Ovary (tissue), 9 donors: Measurements from ENCODE around the gene SSX2IP. TPM values are rescaled to one million over a fixed set of nuclear protein-coding genes. Genes with fewer than 3 reads are reported as not detected.
"Not testable (repeated sequence)": the region's sequence is repeated elsewhere in the genome, so short reads cannot be mapped to it uniquely, and the experiment has no call there.

Experiments
- DNase-seq, 5 donors: peaks; one replicate each; pipeline ENCODE4 v3.0.0-alpha.2; 2019 to 2020
- H3K27ac ChIP-seq, 2 donors: fragments of 200-600 bp; one replicate each; pipeline versions ENCODE4 v1.5.1 to v1.8.0; 2019 to 2022
- H3K27me3 ChIP-seq: fragments of 200-600 bp; one replicate; pipeline ENCODE4 v1.8.0; 2022
- H3K36me3 ChIP-seq: fragments of 200-600 bp; sonication (generic); one replicate; pipeline ENCODE4 v1.5.1; 2019
- H3K4me1 ChIP-seq: one replicate; pipeline ENCODE4 v1.8.1; 2013; ENCODE audit warnings: mild to moderate bottlenecking, moderate library complexity; ENCODE audit not compliant: insufficient read depth
- H3K4me3 ChIP-seq: fragments of 200-600 bp; sonication (generic); one replicate; pipeline ENCODE4 v1.5.1; 2017
- H3K9me3 ChIP-seq, 2 donors: fragments of 200-600 bp in 1 of 2; sonication (generic) in 1 of 2; one replicate each; pipeline versions ENCODE4 v1.5.1 to v1.8.1; 2013 to 2019; ENCODE audit warnings: mild to moderate bottlenecking in 1 of 2, moderate library complexity in 1 of 2
- EP300 ChIP-seq: sonication (generic); formaldehyde crosslinking; IDR thresholded peaks from one replicate; pipeline ENCODE4 v1.6.1; 2017; ENCODE audit warnings: antibody characterized with exemption
- POLR2A ChIP-seq: fragments of 450-650 bp; IDR thresholded peaks from one replicate; pipeline ENCODE4 v1.6.1; 2017; ENCODE audit warnings: antibody characterized with exemption, mild to moderate bottlenecking, moderate library complexity
- WGBS, 3 donors: extraction: QIAGEN DNeasy Blood & Tissue Kit in 1 of 3; methylation state at CpG; one replicate each; pipeline versions ENCODE4 v1.1.5 to v1.1.7; 2013 to 2017; 5-methylcytosine and 5-hydroxymethylcytosine counted together
- intact Hi-C, 4 donors: fragments of 100-400 bp; cut with DNase I; formaldehyde crosslinking; loops; one replicate each; pipeline versions ENCODE4 v1.11.0 to v1.15.1; 2022 to 2023
- polyA plus RNA-seq, 2 donors: library from polyadenylated mRNA; stranded (reverse); fragments of 200-250 nt in 1 of 2; fragments of 350-450 nt in 1 of 2; fragmentation: Illumina TruSeq in 1 of 2; extraction: RNeasy Lipid Tissue Mini Kit (QIAGEN cat#74804) in 1 of 2; gene quantifications; one replicate each; pipeline ENCODE4 v1.2.3, GENCODE V29; 2013 to 2014
- total RNA-seq, 7 donors: library from RNA; depleted of rRNA in 2 of 7; stranded (reverse); fragments of >200 nt in 2 of 7; fragmentation: NEBNext Ultra II Directional in 3 of 7; extraction: Animal tissue kit (Norgen Biotek cat#: 25700) in 3 of 7; gene quantifications; one replicate each; pipeline versions ENCODE4 v1.1.0 to v1.2.4, GENCODE V29; 2016 to 2023
- TF ChIP-seq, protein P1 (sequence below), 3 donors: fragments of 450-650 bp in 2 of 3; fragments of 200-600 bp in 1 of 3; IDR thresholded peaks; one replicate each; pipeline versions ENCODE4 v1.5.1 to v1.8.0; 2016 to 2022; ENCODE audit warnings: antibody characterized with exemption in 3 of 3, mild to moderate bottlenecking in 1 of 3
- donor health status: DM: no; HTN: no; CAD: no; lungs with moderate emphysema.
- donor health status: DM: no; HTN: no; CAD: no.
- donor health status: Bipolar disorder and iron deficiency.
- donor health status: DM: yes; HTN: yes; CAD: no.
- donor health status: DM: no; HTN: no; CAD: no.
- donor health status: DM: yes; HTN: yes; CAD: no.

Gene SSX2IP
- total and polyA plus RNA-seq, 9 donors, result 1.1 to 8.5 (median 4.9) TPM

DNA sequence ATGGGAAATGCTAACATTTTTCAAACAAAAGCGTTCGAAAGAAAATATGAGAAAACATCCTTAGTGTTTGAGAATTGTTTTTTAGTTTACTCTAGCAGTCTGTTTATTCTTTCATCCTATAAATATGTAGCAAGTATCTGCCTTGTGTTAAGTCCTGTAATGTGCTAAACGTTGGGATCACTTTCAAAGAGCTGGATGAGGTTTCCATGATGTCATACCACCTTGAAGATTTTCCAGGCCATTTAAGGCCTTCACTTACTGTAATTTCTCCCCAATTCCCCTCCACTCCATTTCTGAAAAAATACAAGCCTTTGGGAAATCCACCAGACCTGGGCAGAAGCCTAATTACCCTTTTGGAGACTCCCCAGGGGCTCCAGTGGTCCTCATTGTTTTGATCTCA, 91.8 kb downstream of the SSX2IP start:
- no peaks in the 10 kb centered on the region for H3K36me3 ChIP-seq
- no peak overlapping the region for H3K27ac ChIP-seq
- H3K27me3 ChIP-seq, result no peaks in the 10 kb centered on the region
- DNase-seq, result no peak
- intact Hi-C loops, result no loop called here
- 40 to 56% (median 49%) methylated on average over 3 of the region's 3 CpGs for WGBS, 3 donors
- no peak overlapping the region for H3K4me3 ChIP-seq
- TF ChIP-seq EP300 (no peak), POLR2A (no peak)
- H3K4me1 ChIP-seq, result no peaks in the 10 kb centered on the region
- H3K9me3 ChIP-seq, result no peaks in the 10 kb centered on the region

DNA sequence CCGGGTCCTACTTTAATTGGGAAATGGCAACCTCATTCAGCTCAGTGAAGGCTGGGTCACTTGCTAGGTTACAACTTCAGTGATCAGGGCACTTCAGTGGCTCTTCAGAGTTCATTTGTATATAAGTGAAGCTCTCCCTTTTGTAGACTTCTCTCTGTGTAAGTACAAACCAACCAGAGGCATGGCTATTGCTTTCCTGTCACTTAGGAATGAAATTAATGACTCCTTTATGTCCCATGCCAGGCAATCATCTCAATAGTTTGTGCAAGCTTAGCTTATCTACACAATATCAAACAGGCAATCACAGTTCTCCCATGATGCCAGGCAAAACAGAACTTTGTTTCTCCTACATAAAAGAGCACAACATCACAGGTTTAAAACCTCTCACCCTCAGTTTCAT, 93.2 kb downstream of the SSX2IP start:
- intact Hi-C loops, result no loop called here
- TF ChIP-seq, protein P1, sequence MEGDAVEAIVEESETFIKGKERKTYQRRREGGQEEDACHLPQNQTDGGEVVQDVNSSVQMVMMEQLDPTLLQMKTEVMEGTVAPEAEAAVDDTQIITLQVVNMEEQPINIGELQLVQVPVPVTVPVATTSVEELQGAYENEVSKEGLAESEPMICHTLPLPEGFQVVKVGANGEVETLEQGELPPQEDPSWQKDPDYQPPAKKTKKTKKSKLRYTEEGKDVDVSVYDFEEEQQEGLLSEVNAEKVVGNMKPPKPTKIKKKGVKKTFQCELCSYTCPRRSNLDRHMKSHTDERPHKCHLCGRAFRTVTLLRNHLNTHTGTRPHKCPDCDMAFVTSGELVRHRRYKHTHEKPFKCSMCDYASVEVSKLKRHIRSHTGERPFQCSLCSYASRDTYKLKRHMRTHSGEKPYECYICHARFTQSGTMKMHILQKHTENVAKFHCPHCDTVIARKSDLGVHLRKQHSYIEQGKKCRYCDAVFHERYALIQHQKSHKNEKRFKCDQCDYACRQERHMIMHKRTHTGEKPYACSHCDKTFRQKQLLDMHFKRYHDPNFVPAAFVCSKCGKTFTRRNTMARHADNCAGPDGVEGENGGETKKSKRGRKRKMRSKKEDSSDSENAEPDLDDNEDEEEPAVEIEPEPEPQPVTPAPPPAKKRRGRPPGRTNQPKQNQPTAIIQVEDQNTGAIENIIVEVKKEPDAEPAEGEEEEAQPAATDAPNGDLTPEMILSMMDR (IDR thresholded peaks at IDR 0.05), result no peak
- TF ChIP-seq POLR2A (no peak), EP300 (no peak)
- Histone ChIP-seq H3K27me3 (no peaks in the 10 kb centered on the region), H3K36me3 (no peaks in the 10 kb centered on the region), H3K4me3 (no peak overlapping the region), H3K27ac (no peak overlapping the region), H3K4me1 (no peaks in the 10 kb centered on the region), H3K9me3 (no peaks in the 10 kb centered on the region)
- no peak for DNase-seq
- 92 to 95% (median 93%) methylated on average over 1 of the region's 1 CpG for WGBS, 3 donors

- H3K4me1 ChIP-seq, H3K27ac ChIP-seq, H3K36me3 ChIP-seq, DNase-seq, H3K27me3 ChIP-seq, intact Hi-C loops, H3K4me3 ChIP-seq, H3K9me3 ChIP-seq: not testable (repeated sequence)
- WGBS, 3 donors, result 88 to 96% (median 91%) methylated on average over 2 of the region's 2 CpGs
Observed at GRCh38 chr1:84594959-84595358, 95.3 kb downstream of the SSX2IP start.

Other genes starting within 250 kb of the SSX2IP start
- 10 to 100 TPM; 19.5 to 28.0 (median 24.8) TPM for gene RPF1, start 211.2 kb downstream of the SSX2IP start, total RNA-seq
- gene RPF1, start 211.2 kb downstream of the SSX2IP start, polyA plus RNA-seq, result 10 to 100 TPM; 27.8 to 35.2 TPM
- 1 to 10 TPM in 2 of 7 donors, under 1 TPM in 4, not detected in 1; 0.12 to 1.9 (median 0.62) TPM for gene SPATA1, start 184.1 kb downstream of the SSX2IP start, total RNA-seq
- under 1 TPM; 0.18 to 0.22 TPM for gene SPATA1, start 184.1 kb downstream of the SSX2IP start, polyA plus RNA-seq
- gene GNG5, start 183.9 kb downstream of the SSX2IP start, total RNA-seq, result 10 to 100 TPM; 26.2 to 86.6 (median 49.1) TPM
- 100 to 1,000 TPM in 1 of 2 donors, 10 to 100 TPM in 1; 82.0 to 211 TPM for gene GNG5, start 183.9 kb downstream of the SSX2IP start, polyA plus RNA-seq
- 10 to 100 TPM in 4 of 7 donors, 1 to 10 TPM in 3; 8.7 to 16.1 (median 11.9) TPM for gene CTBS, start 116.0 kb downstream of the SSX2IP start, total RNA-seq
- 10 to 100 TPM; 10.5 to 27.5 TPM for gene CTBS, start 116.0 kb downstream of the SSX2IP start, polyA plus RNA-seq
- 10 to 100 TPM in 1 of 7 donors, 1 to 10 TPM in 5, under 1 TPM in 1; 0.20 to 22.7 (median 2.5) TPM for gene LPAR3, start 202.7 kb upstream of the SSX2IP start, total RNA-seq
- 1 to 10 TPM in 1 of 2 donors, under 1 TPM in 1; 0.44 to 4.0 TPM for gene LPAR3, start 202.7 kb upstream of the SSX2IP start, polyA plus RNA-seq